Spleen (tissue), 11 donors: Measurements from ENCODE around the gene TMEM131L. TPM values are rescaled to one million over a fixed set of nuclear protein-coding genes. Genes with fewer than 3 reads are reported as not detected.

Experiments used
- DNase-seq: peaks from one replicate; pipeline ENCODE4 v3.0.0-alpha.2; 2020
- H3K27ac ChIP-seq, 8 donors: fragments of 200-600 bp; sonication (generic) in 7 of 8; 1 replicate in 4 of 8; 2 replicates in 4 of 8; pipeline versions ENCODE4 v1.5.0 to v1.8.0; 2016 to 2021; ENCODE audit warnings: inconsistent platforms in 4 of 8, mild to moderate bottlenecking in 4 of 8, moderate library complexity in 1 of 8
- H3K27me3 ChIP-seq, 7 donors: fragments of 200-600 bp; sonication (generic) in 6 of 7; replicated peaks in 1 of 7; 1 replicate in 4 of 7; 2 replicates in 3 of 7; pipeline versions ENCODE4 v1.5.0 to v1.8.0; 2016 to 2021; ENCODE audit warnings: inconsistent platforms in 3 of 7, mild to moderate bottlenecking in 1 of 7
- H3K36me3 ChIP-seq, 6 donors: fragments of 200-600 bp; sonication (generic) in 5 of 6; 1 replicate in 4 of 6; 2 replicates in 2 of 6; pipeline versions ENCODE4 v1.5.0 to v1.8.0; 2016 to 2021; ENCODE audit warnings: inconsistent platforms in 2 of 6
- H3K4me1 ChIP-seq, 6 donors: fragments of 200-600 bp; sonication (generic) in 5 of 6; 1 replicate in 3 of 6; 2 replicates in 3 of 6; pipeline versions ENCODE4 v1.5.0 to v1.8.0; 2016 to 2021; ENCODE audit warnings: inconsistent platforms in 3 of 6
- H3K4me3 ChIP-seq, 8 donors: fragments of 200-600 bp; sonication (generic) in 7 of 8; 1 replicate in 4 of 8; 2 replicates in 4 of 8; pipeline versions ENCODE4 v1.5.0 to v1.8.0; 2016 to 2021; ENCODE audit warnings: inconsistent platforms in 4 of 8, mild to moderate bottlenecking in 4 of 8, moderate library complexity in 2 of 8
- H3K9me3 ChIP-seq, 8 donors: fragments of 200-600 bp; sonication (generic) in 7 of 8; 1 replicate in 4 of 8; 2 replicates in 4 of 8; pipeline versions ENCODE4 v1.5.0 to v1.8.0; 2016 to 2021; ENCODE audit warnings: inconsistent platforms in 4 of 8
- CTCF ChIP-seq, 11 experiments: fragments of 200-600 bp in 7 of 11; fragments of 450-650 bp in 4 of 11; sonication (generic) in 4 of 11; IDR thresholded peaks in 8 of 11; conservative IDR thresholded peaks in 3 of 11; 1 replicate in 7 of 11; 2 replicates in 4 of 11; pipeline versions ENCODE4 v1.4.0 to v1.8.0; 2016 to 2021; ENCODE audit warnings: antibody characterized with exemption in 11 of 11, inconsistent platforms in 4 of 11, mild to moderate bottlenecking in 1 of 11
- POLR2A ChIP-seq, 3 donors: fragments of 450-650 bp; IDR thresholded peaks; one replicate each; pipeline ENCODE4 v1.5.1; 2017; ENCODE audit warnings: antibody characterized with exemption in 3 of 3, mild to moderate bottlenecking in 1 of 3
- POLR2AphosphoS5 ChIP-seq, 3 donors: sonication (generic); formaldehyde crosslinking; IDR thresholded peaks; one replicate each; pipeline ENCODE4 v1.5.1; 2017; ENCODE audit warnings: antibody characterized with exemption in 3 of 3
- WGBS, 5 donors: extraction: QIAGEN DNeasy Blood & Tissue Kit in 3 of 5; methylation state at CpG; one replicate each; pipeline versions ENCODE4 v1.1.5 to v1.1.7; 2013 to 2018; 5-methylcytosine and 5-hydroxymethylcytosine counted together
- intact Hi-C: fragments of 100-400 bp; cut with DNase I; formaldehyde crosslinking; loops from one replicate; pipeline ENCODE4 v1.15.0; 2023; ENCODE audit warnings: low total_unique reads
- polyA plus RNA-seq, 3 donors: library from polyadenylated mRNA; stranded (reverse); fragments of 200-250 nt; gene quantifications; one replicate each; pipeline ENCODE4 v1.2.1, GENCODE V29; 2013
- total RNA-seq, 7 donors: library from RNA; depleted of rRNA in 3 of 7; stranded (reverse); fragments of >200 nt in 3 of 7; fragmentation: NEBNext Ultra II Directional in 4 of 7; extraction: Animal tissue kit (Norgen Biotek cat#: 25700) in 4 of 7; gene quantifications; one replicate each; pipeline versions ENCODE4 v1.1.0 to v1.2.1, GENCODE V29; 2016 to 2021
- donor health status: healthy with polysubstance abuse.
- donor health status: DM: no; HTN: no; CAD: no; lungs with moderate emphysema.
- donor health status: DM: no; HTN: no; CAD: no.
- donor health status: Bipolar disorder and iron deficiency.
- donor health status: healthy.
- donor health status: DM: no; HTN: no; CAD: no.
- donor health status: DM: yes; HTN: yes; CAD: no.

The TMEM131L gene
- total and polyA plus RNA-seq, 10 donors, result 20.9 to 105 (median 80.1) TPM

DNA sequence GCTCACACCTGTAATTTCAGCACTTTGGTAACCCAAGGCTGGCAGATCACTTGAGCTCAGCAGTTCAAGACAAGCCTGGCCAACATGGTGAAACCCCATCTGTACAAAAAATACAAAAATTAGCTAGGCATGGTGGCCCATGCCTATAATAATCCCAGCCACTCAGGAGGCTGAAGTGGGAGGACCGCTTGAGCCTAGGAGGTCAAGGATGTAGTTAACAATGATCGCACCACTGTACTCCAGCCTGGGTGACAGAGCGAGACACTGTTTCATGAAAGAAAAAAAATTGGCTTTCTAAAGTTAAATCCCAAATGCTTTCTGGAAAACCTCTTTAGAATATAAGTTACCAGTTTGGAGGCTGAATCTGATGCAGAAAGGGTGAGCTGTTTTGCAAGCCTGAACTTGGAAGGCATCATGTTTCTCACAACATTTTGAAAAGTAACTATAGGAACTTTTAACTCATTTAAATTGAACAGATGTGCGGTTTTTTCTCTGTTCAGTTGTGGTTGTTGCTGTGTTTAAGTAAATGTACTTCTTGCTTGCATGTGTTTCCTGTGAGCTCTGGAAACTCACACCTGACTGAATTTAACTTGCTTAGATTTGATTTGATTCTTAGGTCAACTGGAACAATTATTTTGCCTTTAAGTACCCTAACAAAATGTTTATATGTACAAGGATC, 39.8 kb upstream of the TMEM131L start:
- 40 to 70% (median 59%) methylated on average over 4 of the region's 4 CpGs for WGBS, 5 donors

DNA sequence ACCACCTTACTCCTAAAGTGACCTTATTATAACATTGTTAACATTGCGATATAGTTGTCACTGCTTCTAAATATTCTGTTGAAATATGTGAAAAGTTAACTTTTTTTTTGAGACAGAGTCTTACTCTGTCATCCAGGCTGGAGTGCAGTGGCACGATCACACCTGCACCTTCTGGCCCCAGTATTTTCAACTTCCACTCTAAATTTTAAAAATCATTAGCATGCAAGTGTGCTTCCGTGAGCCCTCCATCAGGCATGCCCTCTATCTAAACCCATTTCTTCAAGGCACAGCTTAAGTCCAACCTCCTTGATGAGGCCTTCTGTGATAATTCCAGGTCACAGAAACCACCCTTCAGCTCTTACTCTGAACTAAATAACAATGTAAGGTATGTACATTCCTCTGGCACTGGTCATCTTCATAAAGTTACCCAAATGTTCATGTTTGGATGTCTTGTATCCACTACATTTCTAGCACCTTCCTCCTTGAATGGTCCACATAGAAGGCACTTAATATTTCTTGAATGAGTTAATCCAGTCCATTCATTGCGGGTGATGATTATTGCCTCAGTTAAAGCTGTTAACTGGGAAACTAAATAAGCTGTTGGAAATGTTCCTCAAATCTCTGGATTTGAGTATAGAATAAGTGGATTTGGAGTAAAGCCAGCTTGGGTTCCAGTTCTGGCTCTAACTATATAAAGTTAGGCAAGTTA, 38.6 kb upstream of the TMEM131L start:
- Histone ChIP-seq H3K4me3 (no peak overlapping the region), H3K9me3 (no peaks in the 10 kb centered on the region), H3K36me3 (no peaks in the 10 kb centered on the region), H3K4me1 (peaks cover 14 to 73% (median 42%) of the 10 kb centered on the region in 6 donors), H3K27ac (peak overlapping the region; percentile 28 to 81 (median 66)), H3K27me3 (no peaks in the 10 kb centered on the region)
- DNase-seq, result no peak
- WGBS, 5 donors, result 77 to 86% (median 84%) methylated on average over 4 of the region's 4 CpGs
- TF ChIP-seq POLR2A (IDR thresholded peaks at IDR 0.05), result no peak
- no peak for TF ChIP-seq CTCF (IDR thresholded peaks at IDR 0.05 in 8 of 11, conservative IDR thresholded peaks at IDR 0.05 in 3 of 11)
- TF ChIP-seq POLR2AphosphoS5 (IDR thresholded peaks at IDR 0.05), result no peak
- intact Hi-C loops, result no loop called here

More for the DNA sequence above, 39.8 kb upstream of the TMEM131L start:
- no peaks in the 10 kb centered on the region for H3K27me3 ChIP-seq
- H3K36me3 ChIP-seq, result no peaks in the 10 kb centered on the region
- peak overlapping the region; percentile 15 to 81 (median 62) for H3K27ac ChIP-seq
- no peak for DNase-seq
- H3K9me3 ChIP-seq, result no peaks in the 10 kb centered on the region
- peaks cover 12 to 68% (median 39%) of the 10 kb centered on the region in 6 donors for H3K4me1 ChIP-seq
- H3K4me3 ChIP-seq, result peak overlapping the region in 1 of 8 donors; percentile 27
- TF ChIP-seq CTCF (IDR thresholded peaks at IDR 0.05 in 8 of 11, conservative IDR thresholded peaks at IDR 0.05 in 3 of 11) (no peak), POLR2A (IDR thresholded peaks at IDR 0.05) (no peak), POLR2AphosphoS5 (IDR thresholded peaks at IDR 0.05) (no peak)
- intact Hi-C loops, result no loop called here

DNA sequence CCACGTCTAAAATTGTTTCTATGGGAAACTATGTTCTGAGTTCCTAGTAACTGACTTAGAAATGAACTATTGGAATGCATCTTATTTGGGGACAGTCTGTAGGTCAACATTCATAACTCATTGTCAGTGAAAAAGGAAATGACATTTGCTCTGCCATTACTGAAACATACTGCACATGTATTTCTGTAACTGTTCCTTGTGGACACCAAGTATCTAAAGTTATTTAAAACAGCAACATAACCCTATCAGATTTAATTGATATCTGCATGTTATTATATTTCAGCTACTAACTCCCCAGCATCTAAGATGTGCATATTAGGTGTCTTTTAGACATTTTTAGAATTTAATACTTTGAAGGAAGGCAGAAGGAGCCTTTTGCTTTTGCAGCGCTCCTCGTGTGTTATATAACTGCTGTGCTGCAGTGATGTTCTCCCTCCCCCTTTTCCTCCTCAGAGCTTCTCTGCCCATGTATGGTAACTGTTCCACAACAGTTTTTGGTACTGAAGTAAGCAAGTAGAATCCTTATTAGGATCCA, 37.2 kb upstream of the TMEM131L start:
- TF ChIP-seq CTCF (IDR thresholded peaks at IDR 0.05 in 8 of 11, conservative IDR thresholded peaks at IDR 0.05 in 3 of 11) (no peak), POLR2AphosphoS5 (IDR thresholded peaks at IDR 0.05) (no peak), POLR2A (IDR thresholded peaks at IDR 0.05) (no peak)
- no peak for DNase-seq
- 52 to 60% (median 53%) methylated on average over 3 of the region's 3 CpGs for WGBS, 5 donors
- Histone ChIP-seq H3K9me3 (no peaks in the 10 kb centered on the region), H3K4me1 (peaks cover 29 to 88% (median 56%) of the 10 kb centered on the region in 6 donors), H3K27ac (peak overlapping the region in 7 of 8 donors; percentile 10 to 81 (median 68)), H3K36me3 (no peaks in the 10 kb centered on the region), H3K4me3 (no peak overlapping the region), H3K27me3 (no peaks in the 10 kb centered on the region)
- intact Hi-C loops, result no loop called here
